Tibial nerve (tissue), 4 donors: ENCODE data around the gene EPB41L4B. TPM values are rescaled to one million over a fixed set of nuclear protein-coding genes. Genes with fewer than 3 reads are reported as not detected.

Experiments
- DNase-seq, 2 donors: peaks; one replicate each; pipeline ENCODE4 v3.0.0-alpha.2; 2019; ENCODE audit warnings: low spot score in 2 of 2
- H3K27ac ChIP-seq, 4 donors: fragments of 200-600 bp; sonication (generic) in 3 of 4; one replicate each; pipeline ENCODE4 v1.5.1; 2017 to 2019; ENCODE audit warnings: mild to moderate bottlenecking in 1 of 4
- H3K27me3 ChIP-seq, 2 donors: fragments of 200-600 bp; sonication (generic) in 1 of 2; one replicate each; pipeline versions ENCODE4 v1.5.1 to v1.6.0; 2017 to 2019
- H3K36me3 ChIP-seq, 3 donors: fragments of 200-600 bp; sonication (generic); one replicate each; pipeline ENCODE4 v1.5.1; 2018 to 2019
- H3K4me1 ChIP-seq, 4 donors: fragments of 200-600 bp; sonication (generic) in 3 of 4; one replicate each; pipeline ENCODE4 v1.5.1; 2017 to 2019
- H3K4me3 ChIP-seq, 4 donors: fragments of 200-600 bp; sonication (generic) in 3 of 4; one replicate each; pipeline ENCODE4 v1.5.1; 2017 to 2019; ENCODE audit warnings: mild to moderate bottlenecking in 1 of 4, moderate library complexity in 1 of 4
- H3K9me3 ChIP-seq, 4 donors: fragments of 200-600 bp; sonication (generic) in 3 of 4; one replicate each; pipeline ENCODE4 v1.5.1; 2017 to 2019
- EP300 ChIP-seq, 2 donors: sonication (generic); formaldehyde crosslinking; IDR thresholded peaks; one replicate each; pipeline ENCODE4 v1.6.1; 2017; ENCODE audit warnings: antibody characterized with exemption in 2 of 2, mild to moderate bottlenecking in 1 of 2
- POLR2A ChIP-seq, 2 donors: fragments of 450-650 bp; IDR thresholded peaks; one replicate each; pipeline ENCODE4 v1.6.1; 2017; ENCODE audit warnings: antibody characterized with exemption in 2 of 2, mild to moderate bottlenecking in 2 of 2, moderate library complexity in 2 of 2
- WGBS, 2 donors: methylation state at CpG; one replicate each; pipeline ENCODE4 v1.1.5; 2018; 5-methylcytosine and 5-hydroxymethylcytosine counted together
- total RNA-seq, 4 donors: library from RNA; depleted of rRNA; stranded (reverse); fragments of >200 nt; gene quantifications; one replicate each; pipeline ENCODE4 v1.1.0, GENCODE V29; 2016
- TF ChIP-seq, protein P1 (sequence below), 5 experiments: fragments of 200-600 bp in 3 of 5; fragments of 450-650 bp in 2 of 5; sonication (generic) in 3 of 5; IDR thresholded peaks; one replicate each; pipeline ENCODE4 v1.5.1; 2016 to 2019; ENCODE audit warnings: antibody characterized with exemption in 5 of 5, mild to moderate bottlenecking in 3 of 5, moderate library complexity in 2 of 5

EPB41L4B gene
- total RNA-seq, 4 donors from 2014 or later = 14.7 to 28.0 (median 19.1) TPM

DNA sequence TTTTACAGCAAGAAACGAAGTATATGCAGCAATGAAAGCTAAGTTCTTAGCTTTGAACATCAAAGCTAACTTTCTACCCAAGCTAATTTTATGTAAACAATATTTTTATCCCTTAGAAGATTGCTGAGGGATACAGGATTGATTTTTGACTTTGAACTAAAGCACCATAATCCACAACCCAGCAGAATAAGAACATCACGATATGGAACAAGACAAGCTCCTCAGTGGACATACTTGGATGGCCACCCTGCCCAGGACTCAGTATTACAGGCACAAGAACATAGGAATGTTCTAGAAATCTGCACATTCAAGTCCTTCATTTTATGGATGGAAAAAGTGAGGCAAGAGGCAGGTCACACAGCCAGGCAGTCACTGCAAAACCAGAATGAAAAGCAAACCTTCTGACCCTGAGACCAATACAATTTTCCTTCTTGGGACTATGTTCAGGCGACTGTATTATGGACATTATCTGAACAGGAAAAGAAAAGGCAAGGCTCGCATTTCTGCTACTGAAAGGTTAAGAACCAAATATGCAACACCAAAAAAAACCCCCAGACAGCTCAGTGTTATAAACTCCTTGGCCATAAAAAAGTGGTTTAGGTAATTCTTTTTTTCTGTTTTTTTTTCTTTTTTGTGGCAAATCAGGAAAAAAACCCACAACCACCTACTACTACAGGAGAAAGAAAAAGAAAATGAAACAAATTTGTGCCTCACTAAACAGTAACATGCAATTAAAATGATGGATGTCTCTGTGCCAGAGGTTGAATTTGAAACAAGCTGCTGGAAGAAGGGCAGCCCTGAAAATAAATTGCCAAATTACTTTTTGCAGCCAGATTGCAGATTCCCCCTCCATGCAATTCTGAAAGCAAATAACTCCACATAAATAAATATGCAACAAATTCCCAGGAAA is 25.4 kb downstream of the EPB41L4B start:
- DNase-seq = no peak
- TF ChIP-seq, protein P1, sequence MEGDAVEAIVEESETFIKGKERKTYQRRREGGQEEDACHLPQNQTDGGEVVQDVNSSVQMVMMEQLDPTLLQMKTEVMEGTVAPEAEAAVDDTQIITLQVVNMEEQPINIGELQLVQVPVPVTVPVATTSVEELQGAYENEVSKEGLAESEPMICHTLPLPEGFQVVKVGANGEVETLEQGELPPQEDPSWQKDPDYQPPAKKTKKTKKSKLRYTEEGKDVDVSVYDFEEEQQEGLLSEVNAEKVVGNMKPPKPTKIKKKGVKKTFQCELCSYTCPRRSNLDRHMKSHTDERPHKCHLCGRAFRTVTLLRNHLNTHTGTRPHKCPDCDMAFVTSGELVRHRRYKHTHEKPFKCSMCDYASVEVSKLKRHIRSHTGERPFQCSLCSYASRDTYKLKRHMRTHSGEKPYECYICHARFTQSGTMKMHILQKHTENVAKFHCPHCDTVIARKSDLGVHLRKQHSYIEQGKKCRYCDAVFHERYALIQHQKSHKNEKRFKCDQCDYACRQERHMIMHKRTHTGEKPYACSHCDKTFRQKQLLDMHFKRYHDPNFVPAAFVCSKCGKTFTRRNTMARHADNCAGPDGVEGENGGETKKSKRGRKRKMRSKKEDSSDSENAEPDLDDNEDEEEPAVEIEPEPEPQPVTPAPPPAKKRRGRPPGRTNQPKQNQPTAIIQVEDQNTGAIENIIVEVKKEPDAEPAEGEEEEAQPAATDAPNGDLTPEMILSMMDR (IDR thresholded peaks at IDR 0.05) = no peak
- TF ChIP-seq EP300 (IDR thresholded peaks at IDR 0.05) = no peak
- no peak for TF ChIP-seq POLR2A (IDR thresholded peaks at IDR 0.05)
- Histone ChIP-seq H3K9me3 (no peaks in the 10 kb centered on the region), H3K27me3 (no peaks in the 10 kb centered on the region), H3K4me3 (no peak overlapping the region), H3K27ac (peak overlapping the region in 2 of 4 donors; percentile 13 to 64), H3K36me3 (no peaks in the 10 kb centered on the region), H3K4me1 (peaks cover 0 to 26% (median 1%) of the 10 kb centered on the region in 4 donors)
- 43 to 46% methylated on average over 4 of the region's 4 CpGs for WGBS, 2 donors

DNA sequence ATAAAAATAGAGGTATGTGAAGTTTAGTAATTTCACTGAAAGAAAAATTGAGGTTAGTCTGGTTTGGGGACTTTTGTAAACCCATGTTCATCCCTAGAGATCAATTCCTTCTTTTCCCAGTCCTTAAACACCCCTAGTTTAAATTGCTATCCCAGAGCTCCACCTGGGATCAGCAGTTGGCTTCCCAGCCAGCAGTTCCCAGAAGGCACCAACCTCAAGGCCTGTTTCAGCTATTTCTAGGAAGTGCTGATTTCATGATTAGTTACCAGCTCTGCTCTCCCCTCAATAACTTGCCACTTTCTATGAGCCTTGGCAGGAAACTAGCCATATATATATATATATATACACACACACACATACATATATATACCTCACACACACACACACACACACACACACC is 30.5 kb downstream of the EPB41L4B start:
- no peak for DNase-seq
- TF ChIP-seq, protein P1 (IDR thresholded peaks at IDR 0.05) = no peak
- TF ChIP-seq EP300 (IDR thresholded peaks at IDR 0.05) = no peak
- no peak for TF ChIP-seq POLR2A (IDR thresholded peaks at IDR 0.05)
- Histone ChIP-seq H3K36me3 (no peaks in the 10 kb centered on the region), H3K27ac (no peak overlapping the region), H3K4me3 (no peak overlapping the region), H3K9me3 (no peaks in the 10 kb centered on the region), H3K27me3 (no peaks in the 10 kb centered on the region), H3K4me1 (peaks cover 0 to 19% (median 1%) of the 10 kb centered on the region in 4 donors)

DNA sequence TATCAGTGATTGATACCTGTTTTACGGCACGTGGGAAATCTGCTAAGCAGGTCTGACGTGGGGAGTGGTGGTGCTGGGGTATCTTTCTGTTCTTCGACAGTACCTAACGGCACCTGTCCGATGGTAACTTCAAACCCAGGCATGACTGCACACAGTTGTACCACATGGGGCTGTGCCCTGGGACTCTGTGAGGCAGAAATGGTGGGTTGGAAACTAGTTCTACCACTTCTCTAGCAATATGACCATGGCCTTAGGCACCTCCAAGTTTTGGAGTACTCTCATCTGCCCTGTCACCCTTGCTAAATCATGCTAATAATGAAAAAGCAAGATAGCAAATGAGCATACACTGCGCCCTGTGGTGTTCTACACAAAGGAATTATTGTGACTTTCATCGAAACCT is 30.9 kb downstream of the EPB41L4B start:
- no peaks in the 10 kb centered on the region for H3K36me3 ChIP-seq
- no peak overlapping the region for H3K4me3 ChIP-seq
- no peaks in the 10 kb centered on the region for H3K27me3 ChIP-seq
- no peaks in the 10 kb centered on the region for H3K9me3 ChIP-seq
- DNase-seq = no peak
- no peak overlapping the region for H3K27ac ChIP-seq
- TF ChIP-seq, protein P1 (IDR thresholded peaks at IDR 0.05) = no peak
- TF ChIP-seq POLR2A (IDR thresholded peaks at IDR 0.05) (no peak), EP300 (IDR thresholded peaks at IDR 0.05) (no peak)
- H3K4me1 ChIP-seq = peaks cover 0 to 15% (median 1%) of the 10 kb centered on the region in 4 donors
- WGBS, 2 donors = 88 to 91% methylated on average over 8 of the region's 8 CpGs

DNA sequence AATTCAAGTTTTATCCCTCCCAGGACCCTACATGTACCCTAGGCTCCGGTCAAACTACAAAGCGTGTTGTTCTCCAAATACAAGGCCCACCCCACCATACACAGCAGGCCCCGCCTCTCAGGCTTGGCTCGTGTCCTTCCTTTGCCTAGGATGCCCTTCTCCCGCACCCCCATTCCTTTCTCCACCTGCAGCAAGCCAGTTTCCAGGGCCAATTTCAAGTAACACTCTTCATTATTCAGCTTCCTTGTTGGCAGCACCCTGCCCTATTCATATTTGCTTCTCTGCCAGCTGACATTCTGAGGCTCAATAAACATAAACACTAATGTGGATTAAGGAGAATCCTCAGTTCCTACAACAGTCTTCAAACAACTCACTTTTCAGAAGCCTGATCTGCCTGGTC is 31.7 kb downstream of the EPB41L4B start:
- no peak overlapping the region for H3K4me3 ChIP-seq
- WGBS, 2 donors = 44 to 46% methylated on average over 5 of the region's 5 CpGs
- no peak for DNase-seq
- H3K27me3 ChIP-seq = no peaks in the 10 kb centered on the region
- H3K27ac ChIP-seq = peak overlapping the region in 2 of 4 donors; percentile 1 to 36
- H3K9me3 ChIP-seq = no peaks in the 10 kb centered on the region
- H3K36me3 ChIP-seq = no peaks in the 10 kb centered on the region
- H3K4me1 ChIP-seq = peaks cover 0 to 14% (median 0%) of the 10 kb centered on the region in 4 donors
- TF ChIP-seq POLR2A (IDR thresholded peaks at IDR 0.05) (no peak), EP300 (IDR thresholded peaks at IDR 0.05) (no peak)
- TF ChIP-seq, protein P1 (IDR thresholded peaks at IDR 0.05) = no peak

DNA sequence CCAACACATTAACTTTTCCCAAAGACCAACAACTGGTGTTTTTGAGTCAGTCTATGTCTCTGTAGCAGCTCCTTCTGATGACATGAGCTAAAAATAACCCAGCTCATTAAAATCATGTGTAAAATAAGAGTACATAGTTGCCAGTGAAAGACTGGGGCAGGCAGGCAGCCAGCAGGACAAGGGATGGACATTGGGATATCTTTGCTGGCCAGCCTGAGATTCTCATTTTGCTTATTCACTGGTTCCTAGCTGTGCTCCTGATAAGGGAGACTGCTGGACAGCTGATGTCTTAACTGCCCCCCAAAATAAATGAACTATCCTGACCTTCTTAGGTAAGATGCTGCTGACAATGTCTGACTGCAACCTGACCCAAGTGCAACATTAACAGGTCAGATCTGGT is 33.9 kb downstream of the EPB41L4B start:
- TF ChIP-seq, protein P1 (IDR thresholded peaks at IDR 0.05) = no peak
- TF ChIP-seq EP300 (IDR thresholded peaks at IDR 0.05) (no peak), POLR2A (IDR thresholded peaks at IDR 0.05) (no peak)
- no peak overlapping the region for H3K27ac ChIP-seq
- peaks cover 0 to 6% (median 0%) of the 10 kb centered on the region in 3 donors for H3K36me3 ChIP-seq
- DNase-seq = no peak
- no peaks in the 10 kb centered on the region for H3K9me3 ChIP-seq
- no peaks in the 10 kb centered on the region for H3K27me3 ChIP-seq
- H3K4me1 ChIP-seq = peaks cover 0 to 14% (median 0%) of the 10 kb centered on the region in 4 donors
- no peak overlapping the region for H3K4me3 ChIP-seq
